Activated CD8-positive, alpha-beta T cell treated with anti-CD3 and anti-CD28 coated beads for 36 hours (primary cell): ENCODE results near the gene SCO2. TPM values are rescaled to one million over a fixed set of nuclear protein-coding genes. Genes with fewer than 3 reads are reported as not detected.

Experiments
- ATAC-seq: fragments of 200-7000 bp; cut with Tn5 transposase; one replicate; pipeline ENCODE4 v1.10.0; 2021; ENCODE audit warnings: mild to moderate bottlenecking, moderate library complexity
- CTCF ChIA-PET: fragments of 350-600 bp; sonication (Branson Sonifier 250); formaldehyde crosslinking; loops from one replicate; lab custom pipeline; 2021; ENCODE audit warnings: antibody characterized with exemption; lab: Charles Lee
- POLR2A ChIA-PET: fragments of 350-600 bp; sonication (Branson Sonifier 250); formaldehyde crosslinking; loops from one replicate; lab custom pipeline; 2021; ENCODE audit warnings: antibody characterized with exemption; lab: Charles Lee
- DNase-seq: peaks from one replicate; pipeline ENCODE4 v3.0.0-alpha.2; 2020
- H3K27ac Mint-ChIP-seq: one replicate; pipeline ENCODE4 v1.8.0; 2021; ENCODE audit warnings: mild to moderate bottlenecking, mixed read lengths
- H3K27me3 Mint-ChIP-seq: one replicate; pipeline ENCODE4 v1.8.0; 2021; ENCODE audit warnings: mixed read lengths
- H3K36me3 Mint-ChIP-seq: one replicate; pipeline ENCODE4 v1.8.0; 2021; ENCODE audit warnings: low read depth, mixed read lengths
- H3K4me1 Mint-ChIP-seq: one replicate; pipeline ENCODE4 v1.8.0; 2021; ENCODE audit warnings: low read depth, mixed read lengths
- H3K4me3 Mint-ChIP-seq: one replicate; pipeline ENCODE4 v1.8.0; 2021; ENCODE audit warnings: mild to moderate bottlenecking, moderate library complexity, mixed read lengths
- H3K9me3 Mint-ChIP-seq: one replicate; pipeline ENCODE4 v1.8.0; 2021; ENCODE audit warnings: mixed read lengths
- CTCF ChIP-seq: fragments of 200-600 bp; IDR thresholded peaks from one replicate; pipeline ENCODE4 v1.8.0; 2022; ENCODE audit warnings: antibody characterized with exemption, mild to moderate bottlenecking
- intact Hi-C: fragments of 100-400 bp; cut with micrococcal nuclease; formaldehyde crosslinking; loops from one replicate; pipeline ENCODE4 v1.10.0; 2022
- total RNA-seq, 2 experiments: library from RNA; stranded (reverse); gene quantifications; one replicate each; pipeline ENCODE4 v1.2.3, GENCODE V29; 2021

SCO2 gene
- total RNA-seq, 2 experiments from 2014 or later = 2.7 TPM; not detected in 1

GRCh38 chr22:50476868-50477267 lies 48.5 kb downstream of the SCO2 start:
- POLR2A ChIA-PET = interaction anchor here (1.1 kb wide), 1 partner anchor 31 kb away, joined by 3 read pairs; the partner anchor contains the start of genes LMF2 and NCAPH2
- Mint-ChIP-seq H3K4me1 (peaks cover 31% of the 10 kb centered on the region), H3K4me3 (no peak overlapping the region), H3K36me3 (peaks cover 1% of the 10 kb centered on the region), H3K9me3 (no peaks in the 10 kb centered on the region), H3K27ac (peak overlapping the region; percentile 55), H3K27me3 (peaks cover 6% of the 10 kb centered on the region)
- DNase-seq = no peak
- ATAC-seq = no peak
- CTCF ChIA-PET = interaction anchor here (1.0 to 1.4 kb wide), 3 partner anchors 10 to 31 kb away, joined by 3 to 4 read pairs (median 4); partner anchors contain the start of genes LMF2 and MIOX
- no peak for TF ChIP-seq CTCF
- intact Hi-C loops = no loop called here

- peaks cover 43% of the 10 kb centered on the region for H3K4me1 Mint-ChIP-seq
- POLR2A ChIA-PET = interaction anchor here (0.6 to 1.1 kb wide), 2 partner anchors 32 to 78 kb away, joined by 3 read pairs; partner anchors contain the start of genes LMF2 and NCAPH2
These were observed 49.8 kb downstream of the SCO2 start for GRCh38 chr22:50475652-50476002.

DNA sequence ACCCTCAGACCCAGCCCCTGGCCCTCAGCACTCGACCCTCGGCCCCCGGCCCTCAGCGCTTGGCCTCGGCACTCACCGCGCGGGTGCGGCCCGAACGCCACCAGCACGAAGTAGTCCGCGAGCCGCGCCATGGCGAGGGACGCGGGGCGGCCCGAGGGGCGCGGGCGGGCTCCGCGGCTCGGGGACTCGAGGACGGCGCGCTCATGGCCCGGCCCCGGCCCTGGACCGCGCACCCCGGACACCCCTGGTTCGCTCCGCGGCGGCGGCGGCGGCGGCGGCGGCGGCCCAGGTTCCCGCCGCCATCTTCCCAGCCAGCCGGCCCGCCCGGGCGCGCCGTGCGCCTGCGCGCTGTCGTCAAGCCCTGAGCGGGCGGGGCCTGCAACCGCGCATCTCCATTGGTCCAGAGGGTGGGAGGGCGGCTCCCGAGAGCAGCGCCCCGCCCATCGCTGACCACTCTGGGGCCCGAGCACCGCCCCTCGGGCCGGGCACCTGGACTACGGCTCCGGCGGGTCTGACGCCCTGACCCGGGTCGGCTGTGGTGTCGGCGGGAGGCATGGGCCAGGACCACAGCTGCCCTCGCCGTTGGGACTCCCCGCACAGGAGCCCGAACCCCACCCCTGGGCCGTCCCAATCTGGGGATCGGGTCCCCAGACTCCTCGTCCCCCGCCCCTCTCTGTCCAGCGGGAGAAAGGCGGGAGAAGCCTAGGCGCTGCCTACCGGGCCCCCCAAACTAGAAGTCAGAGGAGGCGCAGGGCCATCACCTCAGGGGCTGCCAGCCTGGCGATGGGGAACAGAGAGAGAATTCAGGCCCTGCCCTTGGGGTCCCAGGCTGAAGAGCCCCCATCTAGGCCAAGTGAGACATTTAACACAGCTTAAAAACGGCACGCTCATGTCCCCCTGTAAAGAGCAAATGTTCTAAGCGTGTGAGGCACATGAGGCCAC lies 50.4 kb downstream of the SCO2 start, which contains the start of gene SBF1:
TSS of gene SBF1 (minus strand) at position 326 of the 942 bp plus-strand sequence. CDS start at position 131, 195 bp downstream.
- CTCF ChIA-PET = interaction anchor here (0.5 to 3.9 kb wide), 3 partner anchors 51 to 146 kb away, joined by 3 to 15 read pairs (median 13); partner anchors contain the start of gene SCO2
- peaks cover 46% of the 10 kb centered on the region for H3K4me1 Mint-ChIP-seq
- H3K36me3 Mint-ChIP-seq = peaks cover 1% of the 10 kb centered on the region
- TF ChIP-seq CTCF = no peak
- peak within 1 kb of the TSS; percentile 99 for H3K4me3 Mint-ChIP-seq
- H3K27me3 Mint-ChIP-seq = peaks cover 2% of the 10 kb centered on the region
- POLR2A ChIA-PET = interaction anchor here (0.6 to 3.8 kb wide), 3 partner anchors 35 to 77 kb away, joined by 3 to 21 read pairs (median 8); partner anchors contain the start of gene SCO2
- ATAC-seq = peak; percentile 76
- peak within 1 kb of the TSS; percentile 95 for H3K27ac Mint-ChIP-seq
- DNase-seq = peak; percentile 91
- H3K9me3 Mint-ChIP-seq = no peaks in the 10 kb centered on the region
- intact Hi-C loops = no loop called here

More at GRCh38 chr22:50475652-50476002, 49.8 kb downstream of the SCO2 start:
- Mint-ChIP-seq H3K4me3 (peak overlapping the region; percentile 63), H3K27ac (peak overlapping the region; percentile 72), H3K27me3 (peaks cover 6% of the 10 kb centered on the region), H3K9me3 (no peaks in the 10 kb centered on the region), H3K36me3 (peaks cover 1% of the 10 kb centered on the region)
- CTCF ChIA-PET = interaction anchor here (0.5 to 1.4 kb wide), 2 partner anchors 22 to 58 kb away, joined by 3 to 4 read pairs; no protein-coding TSS in a partner anchor
- no peak for ATAC-seq
- TF ChIP-seq CTCF = no peak
- no peak for DNase-seq
- intact Hi-C loops = no loop called here

DNA sequence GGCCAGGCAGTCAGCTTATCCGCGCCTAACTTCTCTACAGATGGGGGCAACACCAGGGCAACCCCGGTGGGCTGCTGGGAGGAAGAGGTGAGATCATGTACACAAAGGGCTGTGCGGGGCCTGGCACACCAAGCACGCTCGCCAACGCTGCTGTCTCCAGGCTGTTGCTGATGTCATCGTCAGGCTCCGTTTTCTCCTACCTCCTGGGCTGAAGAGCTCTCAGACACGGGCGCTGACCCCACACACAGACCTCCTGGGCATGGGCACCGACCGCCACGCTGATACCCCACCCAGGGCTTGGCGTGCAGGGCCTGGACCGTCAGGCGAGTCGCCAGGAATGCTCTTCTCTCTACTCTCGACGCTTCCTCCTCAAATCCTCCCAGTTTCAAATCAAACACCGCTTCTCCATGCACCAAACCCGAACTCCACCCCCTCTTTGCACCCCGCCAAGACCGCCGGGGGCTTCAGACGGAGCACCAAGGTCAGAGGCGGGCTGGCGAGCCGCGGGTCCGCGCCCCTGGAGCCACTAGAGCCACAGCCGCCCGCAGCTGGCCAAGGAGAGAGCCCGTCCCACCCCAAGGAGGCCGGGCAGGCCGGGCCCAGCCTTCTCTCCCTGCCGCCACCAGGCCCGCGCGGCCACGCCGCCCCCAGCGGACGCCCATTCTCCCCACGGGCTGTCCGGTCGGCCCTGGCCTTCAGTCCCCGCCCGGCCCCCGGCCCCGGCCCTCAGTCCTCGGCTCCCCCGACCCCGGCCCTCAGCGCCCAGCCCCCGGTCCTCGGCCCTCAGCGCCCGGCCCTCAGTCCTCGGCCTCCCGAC lies 51.3 kb downstream of the SCO2 start:
- Mint-ChIP-seq H3K27me3 (no peaks in the 10 kb centered on the region), H3K4me1 (peaks cover 53% of the 10 kb centered on the region), H3K27ac (peak overlapping the region; percentile 95), H3K9me3 (no peaks in the 10 kb centered on the region), H3K36me3 (peaks cover 1% of the 10 kb centered on the region), H3K4me3 (peak overlapping the region; percentile 99)
- TF ChIP-seq CTCF = no peak
- intact Hi-C loops = no loop called here
- ATAC-seq (peak; percentile 18), DNase-seq (peak; percentile 85)
- ChIA-PET CTCF (interaction anchor here (0.9 to 3.9 kb wide), 11 partner anchors 15 to 147 kb away, joined by 3 to 15 read pairs (median 5); partner anchors contain the start of gene SCO2), POLR2A (interaction anchor here (0.8 to 3.8 kb wide), 11 partner anchors 10 to 282 kb away, joined by 3 to 21 read pairs (median 5); partner anchors contain the start of genes LMF2, NCAPH2 and SCO2)

Other genes with a start within 250 kb of the SCO2 start
- 10 to 100 TPM; 22.1 to 26.4 TPM for gene PLXNB2, start 218.0 kb downstream of the SCO2 start, total RNA-seq
- gene DENND6B, start 198.6 kb downstream of the SCO2 start, total RNA-seq = 1 to 10 TPM; 4.6 to 5.3 TPM
- 10 to 100 TPM; 44.2 to 44.3 TPM for gene PPP6R2, start 182.3 kb downstream of the SCO2 start, total RNA-seq
- 100 to 1,000 TPM; 120 TPM for gene SBF1, start 50.6 kb downstream of the SCO2 start, total RNA-seq
- 1 to 10 TPM; 5.5 to 6.8 TPM for gene ADM2, start 44.1 kb downstream of the SCO2 start, total RNA-seq
- gene MIOX, start 38.7 kb downstream of the SCO2 start, total RNA-seq = under 1 TPM in 1 of 2 experiments, not detected in 1; 0.29 TPM
- gene LMF2, start 17.9 kb downstream of the SCO2 start, total RNA-seq = 10 to 100 TPM; 48.0 to 48.8 TPM
- gene NCAPH2, start 17.4 kb downstream of the SCO2 start, total RNA-seq = 100 to 1,000 TPM; 121 to 126 TPM
- gene TYMP, start 4.4 kb upstream of the SCO2 start, total RNA-seq = 10 to 100 TPM; 24.2 to 24.7 TPM
- gene KLHDC7B, start 20.3 kb upstream of the SCO2 start, total RNA-seq = 1 to 10 TPM; 5.8 to 6.8 TPM
- gene SYCE3, start 37.3 kb upstream of the SCO2 start, total RNA-seq = not detected
- 10 to 100 TPM; 42.9 to 43.7 TPM for gene CPT1B, start 52.8 kb upstream of the SCO2 start, total RNA-seq
- 10 to 100 TPM; 55.6 to 60.3 TPM for gene CHKB, start 57.3 kb upstream of the SCO2 start, total RNA-seq
- under 1 TPM; 0.11 TPM for gene MAPK8IP2, start 75.2 kb upstream of the SCO2 start, total RNA-seq
- 10 to 100 TPM; 11.6 to 11.8 TPM for gene ARSA, start 102.6 kb upstream of the SCO2 start, total RNA-seq
- under 1 TPM; 0.16 to 0.22 TPM for gene SHANK3, start 147.2 kb upstream of the SCO2 start, total RNA-seq
- gene ACR, start 212.6 kb upstream of the SCO2 start, total RNA-seq = not detected